Effector memory CD4-positive, alpha-beta T cell (primary cell): ENCODE data around the gene PPAN.

Source experiments
- DNase-seq, 3 donors: peaks; one replicate each; pipeline ENCODE4 v3.0.0-alpha.2; 2020
- H3K27ac ChIP-seq: 2 replicates; pipeline ENCODE4 v1.7.0; 2013; ENCODE audit warnings: mild to moderate bottlenecking, low read length, moderate library complexity; ENCODE audit not compliant: insufficient read depth, poor library complexity, severe bottlenecking
- H3K27me3 ChIP-seq: replicated peaks from 2 replicates; pipeline ENCODE4 v1.7.0; 2013; ENCODE audit warnings: mild to moderate bottlenecking, low read length; ENCODE audit not compliant: insufficient read depth, control insufficient read depth, poor library complexity, severe bottlenecking
- H3K36me3 ChIP-seq: 2 replicates; pipeline ENCODE4 v1.7.0; 2013; ENCODE audit warnings: mild to moderate bottlenecking, low read length, moderate library complexity; ENCODE audit not compliant: control insufficient read depth, insufficient read depth
- H3K4me1 ChIP-seq: 2 replicates; pipeline ENCODE4 v1.7.0; 2013; ENCODE audit warnings: low read length, mild to moderate bottlenecking; ENCODE audit not compliant: control insufficient read depth, insufficient read depth, poor library complexity, severe bottlenecking
- H3K4me3 ChIP-seq: 2 replicates; pipeline ENCODE4 v1.7.0; 2013; ENCODE audit warnings: low read length, low read depth, mild to moderate bottlenecking; ENCODE audit not compliant: insufficient read depth, poor library complexity, severe bottlenecking
- H3K9me3 ChIP-seq: 2 replicates; pipeline ENCODE4 v1.7.0; 2013; ENCODE audit warnings: mild to moderate bottlenecking, low read length, moderate library complexity; ENCODE audit not compliant: control insufficient read depth

PPAN gene

GRCh38 chr19:10124429-10124828 lies 18.3 kb downstream of the PPAN start:
- H3K4me1 ChIP-seq = no peaks in the 10 kb centered on the region
- DNase-seq = no peak
- H3K27ac ChIP-seq = no peak overlapping the region
- H3K4me3 ChIP-seq = no peak overlapping the region
- no peaks in the 10 kb centered on the region for H3K27me3 ChIP-seq
- no peaks in the 10 kb centered on the region for H3K9me3 ChIP-seq
- H3K36me3 ChIP-seq = no peaks in the 10 kb centered on the region

GRCh38 chr19:10126213-10126639 lies 20.1 kb downstream of the PPAN start:
- H3K9me3 ChIP-seq = no peaks in the 10 kb centered on the region
- DNase-seq = no peak
- H3K36me3 ChIP-seq = peaks cover 4% of the 10 kb centered on the region
- no peaks in the 10 kb centered on the region for H3K27me3 ChIP-seq
- H3K4me3 ChIP-seq = no peak overlapping the region
- no peak overlapping the region for H3K27ac ChIP-seq
- no peaks in the 10 kb centered on the region for H3K4me1 ChIP-seq

GRCh38 chr19:10132905-10133304 lies 26.7 kb downstream of the PPAN start:
- DNase-seq = no peak
- peaks cover 3% of the 10 kb centered on the region for H3K4me1 ChIP-seq
- no peak overlapping the region for H3K4me3 ChIP-seq
- H3K36me3 ChIP-seq = peaks cover 60% of the 10 kb centered on the region
- no peaks in the 10 kb centered on the region for H3K9me3 ChIP-seq
- no peak overlapping the region for H3K27ac ChIP-seq
- H3K27me3 ChIP-seq = no peaks in the 10 kb centered on the region

GRCh38 chr19:10133596-10133995 lies 27.4 kb downstream of the PPAN start:
- Histone ChIP-seq H3K27ac (no peak overlapping the region), H3K4me3 (no peak overlapping the region), H3K4me1 (peaks cover 3% of the 10 kb centered on the region), H3K36me3 (peaks cover 66% of the 10 kb centered on the region), H3K9me3 (no peaks in the 10 kb centered on the region), H3K27me3 (no peaks in the 10 kb centered on the region)
- no peak for DNase-seq

- no peak for DNase-seq
- H3K36me3 ChIP-seq = peaks cover 71% of the 10 kb centered on the region
- no peak overlapping the region for H3K27ac ChIP-seq
- H3K4me1 ChIP-seq = peaks cover 3% of the 10 kb centered on the region
- no peak overlapping the region for H3K4me3 ChIP-seq
- no peaks in the 10 kb centered on the region for H3K27me3 ChIP-seq
- no peaks in the 10 kb centered on the region for H3K9me3 ChIP-seq
These were observed 27.9 kb downstream of the PPAN start for GRCh38 chr19:10134040-10134439.

GRCh38 chr19:10135551-10136334 lies 29.6 kb downstream of the PPAN start:
- no peak overlapping the region for H3K27ac ChIP-seq
- H3K9me3 ChIP-seq = no peaks in the 10 kb centered on the region
- peaks cover 82% of the 10 kb centered on the region for H3K36me3 ChIP-seq
- peaks cover 3% of the 10 kb centered on the region for H3K4me1 ChIP-seq
- no peak overlapping the region for H3K4me3 ChIP-seq
- no peak for DNase-seq
- H3K27me3 ChIP-seq = no peaks in the 10 kb centered on the region

- no peaks in the 10 kb centered on the region for H3K27me3 ChIP-seq
- H3K36me3 ChIP-seq = peaks cover 87% of the 10 kb centered on the region
- H3K27ac ChIP-seq = no peak overlapping the region
- no peak overlapping the region for H3K4me3 ChIP-seq
- H3K9me3 ChIP-seq = no peaks in the 10 kb centered on the region
- DNase-seq = no peak
- H3K4me1 ChIP-seq = peaks cover 12% of the 10 kb centered on the region
These were observed 30.8 kb downstream of the PPAN start for GRCh38 chr19:10136936-10137335.

GRCh38 chr19:10137751-10138682 lies 31.9 kb downstream of the PPAN start:
- Histone ChIP-seq H3K27ac (no peak overlapping the region), H3K36me3 (peaks cover 80% of the 10 kb centered on the region), H3K4me3 (no peak overlapping the region), H3K27me3 (no peaks in the 10 kb centered on the region), H3K9me3 (no peaks in the 10 kb centered on the region), H3K4me1 (peaks cover 23% of the 10 kb centered on the region)
- no peak for DNase-seq

- no peaks in the 10 kb centered on the region for H3K9me3 ChIP-seq
- H3K27ac ChIP-seq = no peak overlapping the region
- peaks cover 69% of the 10 kb centered on the region for H3K36me3 ChIP-seq
- no peaks in the 10 kb centered on the region for H3K27me3 ChIP-seq
- H3K4me3 ChIP-seq = no peak overlapping the region
- H3K4me1 ChIP-seq = peaks cover 34% of the 10 kb centered on the region
- no peak for DNase-seq
These were observed 33.0 kb downstream of the PPAN start for GRCh38 chr19:10138879-10139795.
